Dedifferentiated amniotic fluid mesenchymal stem cell (primary cell): ENCODE data around the gene DNAAF5.
A peak's percentile ranks its signal among the peaks of the same experiment; 100 is the strongest.
"Not testable (repeated sequence)": the region's sequence is repeated elsewhere in the genome, so short reads cannot be mapped to it uniquely, and the experiment has no call there.

Source experiments
- DNase-seq: peaks from one replicate; pipeline ENCODE4 v3.0.0-alpha.2; 2016; ENCODE audit errors: extremely low spot score

The DNAAF5 gene

GRCh38 chr7:782718-783449 is 56.4 kb downstream of the DNAAF5 start:
- DNase-seq = no peak

GRCh38 chr7:783556-784490 is 57.3 kb downstream of the DNAAF5 start:
- no peak for DNase-seq

GRCh38 chr7:784971-785370 is 58.5 kb downstream of the DNAAF5 start:
- DNase-seq = no peak

- DNase-seq = no peak
These were observed 58.9 kb downstream of the DNAAF5 start for GRCh38 chr7:785416-785815.

- peak; percentile 44 for DNase-seq
These were observed 60.2 kb downstream of the DNAAF5 start for GRCh38 chr7:786472-787255.

GRCh38 chr7:787332-788240 is 61.1 kb downstream of the DNAAF5 start:
- no peak for DNase-seq

GRCh38 chr7:791519-791918 is 65.0 kb downstream of the DNAAF5 start:
- DNase-seq = no peak

GRCh38 chr7:794207-794606 is 67.7 kb downstream of the DNAAF5 start:
- DNase-seq = no peak

- DNase-seq = no peak
These were observed 68.3 kb downstream of the DNAAF5 start for GRCh38 chr7:794671-795329.

GRCh38 chr7:796434-797169 is 70.1 kb downstream of the DNAAF5 start:
- not testable (repeated sequence) for DNase-seq

GRCh38 chr7:798921-799470 is 72.5 kb downstream of the DNAAF5 start:
- DNase-seq = no peak

GRCh38 chr7:800692-801091 is 74.2 kb downstream of the DNAAF5 start:
- DNase-seq = no peak

- DNase-seq = not testable (repeated sequence)
These were observed 74.9 kb downstream of the DNAAF5 start for GRCh38 chr7:801351-801750.

- DNase-seq = no peak
These were observed 75.5 kb downstream of the DNAAF5 start for GRCh38 chr7:801940-802381.

GRCh38 chr7:802500-803242 is 76.2 kb downstream of the DNAAF5 start:
- DNase-seq = no peak

GRCh38 chr7:803243-803635 is 76.7 kb downstream of the DNAAF5 start:
- no peak for DNase-seq

- DNase-seq = not testable (repeated sequence)
These were observed 77.3 kb downstream of the DNAAF5 start for GRCh38 chr7:803796-804195.

- no peak for DNase-seq
These were observed 78.8 kb downstream of the DNAAF5 start for GRCh38 chr7:805261-805660.
